GM13976 (cell line): ENCODE results near the gene YY2.

Experiments used
- DNase-seq: peaks from one replicate; pipeline ENCODE4 v3.0.0; 2012; ENCODE audit warnings: low spot score
- in situ Hi-C: fragments of 300-500 bp; cut with MboI; formaldehyde crosslinking; loops from one replicate; pipeline ENCODE4 v1.12.0; 2022; ENCODE audit warnings: low sequenced_read_pairs, mixed read lengths, inconsistent platforms; ENCODE audit not compliant: unreplicated experiment
- TF ChIP-seq, protein P1 (sequence below): IDR thresholded peaks from 2 replicates; pipeline ENCODE4 v1.5.1; 2012; ENCODE audit warnings: borderline replicate concordance, mild to moderate bottlenecking; ENCODE audit not compliant: insufficient read depth; ENCODE audit errors: extremely low read depth, missing control alignments, control extremely low read depth

Gene YY2

DNA sequence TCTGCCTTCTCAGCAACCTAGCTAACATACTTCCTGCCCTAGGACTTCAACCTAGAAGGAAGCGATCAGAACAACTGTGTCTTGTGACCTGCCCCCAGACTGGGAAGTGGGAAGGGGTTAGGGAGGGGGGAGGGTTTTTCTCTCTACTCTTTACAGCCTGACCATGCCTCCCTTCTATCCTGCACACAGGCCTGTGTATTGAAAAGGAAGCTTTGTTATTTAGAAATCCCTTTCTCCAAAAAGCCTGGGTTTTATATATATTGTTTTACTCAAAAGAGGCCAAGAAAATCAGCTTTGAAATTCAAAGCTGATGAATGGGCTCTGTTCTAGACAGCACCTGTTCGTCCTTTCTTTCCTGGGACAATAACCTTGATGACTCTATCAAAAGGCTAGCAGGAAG is 49.5 kb downstream of the YY2 start:
- in situ Hi-C loops, result no loop called here
- TF ChIP-seq, protein P1, sequence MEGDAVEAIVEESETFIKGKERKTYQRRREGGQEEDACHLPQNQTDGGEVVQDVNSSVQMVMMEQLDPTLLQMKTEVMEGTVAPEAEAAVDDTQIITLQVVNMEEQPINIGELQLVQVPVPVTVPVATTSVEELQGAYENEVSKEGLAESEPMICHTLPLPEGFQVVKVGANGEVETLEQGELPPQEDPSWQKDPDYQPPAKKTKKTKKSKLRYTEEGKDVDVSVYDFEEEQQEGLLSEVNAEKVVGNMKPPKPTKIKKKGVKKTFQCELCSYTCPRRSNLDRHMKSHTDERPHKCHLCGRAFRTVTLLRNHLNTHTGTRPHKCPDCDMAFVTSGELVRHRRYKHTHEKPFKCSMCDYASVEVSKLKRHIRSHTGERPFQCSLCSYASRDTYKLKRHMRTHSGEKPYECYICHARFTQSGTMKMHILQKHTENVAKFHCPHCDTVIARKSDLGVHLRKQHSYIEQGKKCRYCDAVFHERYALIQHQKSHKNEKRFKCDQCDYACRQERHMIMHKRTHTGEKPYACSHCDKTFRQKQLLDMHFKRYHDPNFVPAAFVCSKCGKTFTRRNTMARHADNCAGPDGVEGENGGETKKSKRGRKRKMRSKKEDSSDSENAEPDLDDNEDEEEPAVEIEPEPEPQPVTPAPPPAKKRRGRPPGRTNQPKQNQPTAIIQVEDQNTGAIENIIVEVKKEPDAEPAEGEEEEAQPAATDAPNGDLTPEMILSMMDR, result no peak
- no peak for DNase-seq

DNA sequence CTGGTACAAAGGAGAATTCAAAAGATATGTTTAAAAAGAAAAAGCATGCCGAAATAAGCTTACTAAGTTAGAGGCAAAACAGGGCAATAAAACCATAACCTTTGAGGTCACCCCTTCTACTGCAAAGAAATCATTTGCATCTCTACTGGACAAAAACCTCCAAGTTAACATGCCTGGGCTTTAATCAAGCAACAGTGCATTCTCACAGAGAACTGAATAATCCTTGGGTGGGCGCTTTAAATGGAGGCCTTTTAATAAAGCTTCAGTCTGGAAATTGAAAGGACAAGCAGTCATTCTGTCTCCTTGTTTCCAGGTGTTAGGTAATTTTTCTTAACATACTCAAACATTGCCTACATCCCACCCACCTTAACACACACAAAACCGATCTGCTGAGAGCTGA is 50.2 kb downstream of the YY2 start:
- DNase-seq, result no peak
- in situ Hi-C loops, result no loop called here
- TF ChIP-seq, protein P1, result no peak

DNA sequence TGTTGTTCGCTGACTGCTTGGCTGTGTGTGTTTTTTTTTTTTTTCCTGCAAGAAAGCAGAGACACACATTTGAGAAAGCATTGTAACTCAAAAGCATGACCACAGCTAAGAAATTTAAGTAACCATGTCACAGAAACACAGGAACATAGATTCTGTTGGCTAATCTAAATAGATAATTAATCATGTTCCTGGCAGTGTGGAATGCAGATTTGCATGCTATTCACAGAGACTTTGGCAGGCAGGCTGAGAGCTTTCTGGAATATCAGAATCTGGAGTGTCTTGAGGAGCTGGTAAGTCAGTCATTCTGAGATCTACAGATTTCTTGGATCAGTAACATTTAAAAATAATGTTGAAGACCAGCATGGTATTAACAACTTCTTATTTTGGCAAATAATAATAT is 51.5 kb downstream of the YY2 start:
- no peak for DNase-seq
- in situ Hi-C loops, result no loop called here
- TF ChIP-seq, protein P1, result no peak
